Smooth muscle cell (in vitro differentiated cells): ENCODE data around the gene HLA-G. TPM values are rescaled to one million over a fixed set of nuclear protein-coding genes. Genes with fewer than 3 reads are reported as not detected.

Experiments used
- DNase-seq: peaks from one replicate; lab custom pipeline; 2025; ENCODE audit not compliant: unreplicated experiment; lab: John Stamatoyannopoulos, UW
- H2AFZ ChIP-seq: fragments of 200-600 bp; sonication (generic); 2 replicates; pipeline ENCODE4 v1.6.0; 2016; ENCODE audit warnings: antibody characterized with exemption, low read depth, mild to moderate bottlenecking
- H3F3A ChIP-seq: fragments of 200-600 bp; sonication (generic); 2 replicates; pipeline ENCODE4 v1.6.0; 2017; ENCODE audit warnings: antibody characterized with exemption, low read depth
- H3K27ac ChIP-seq: fragments of 200-600 bp; sonication (generic); 2 replicates; pipeline ENCODE4 v1.5.1; 2016; ENCODE audit warnings: low read depth, mild to moderate bottlenecking
- H3K27me3 ChIP-seq: fragments of 200-600 bp; sonication (generic); 2 replicates; pipeline ENCODE4 v1.6.1; 2016; ENCODE audit warnings: low read depth, mild to moderate bottlenecking
- H3K36me3 ChIP-seq: fragments of 200-600 bp; sonication (generic); 2 replicates; pipeline ENCODE4 v1.5.1; 2016; ENCODE audit warnings: low read depth
- H3K4me1 ChIP-seq: fragments of 200-600 bp; sonication (generic); 2 replicates; pipeline ENCODE4 v1.5.1; 2016; ENCODE audit warnings: low read depth
- H3K4me2 ChIP-seq: fragments of 200-600 bp; sonication (generic); 2 replicates; pipeline ENCODE4 v1.6.0; 2016; ENCODE audit warnings: mild to moderate bottlenecking
- H3K4me3 ChIP-seq: fragments of 200-600 bp; sonication (generic); 2 replicates; pipeline ENCODE4 v1.5.1; 2016; ENCODE audit warnings: mild to moderate bottlenecking
- H3K79me2 ChIP-seq: fragments of 200-600 bp; sonication (generic); 2 replicates; pipeline ENCODE4 v1.6.0; 2016; ENCODE audit warnings: low read depth, mild to moderate bottlenecking
- H3K9ac ChIP-seq: fragments of 200-600 bp; sonication (generic); 2 replicates; pipeline ENCODE4 v1.6.0; 2016; ENCODE audit warnings: low read depth
- H3K9me3 ChIP-seq: fragments of 200-600 bp; sonication (generic); replicated peaks from 2 replicates; pipeline ENCODE4 v1.5.1; 2016; ENCODE audit warnings: low read depth
- H4K20me1 ChIP-seq: fragments of 200-600 bp; sonication (generic); 2 replicates; pipeline ENCODE4 v1.6.0; 2016; ENCODE audit warnings: low read depth
- WGBS: methylation state at CpG from one replicate; pipeline ENCODE4 v1.1.7; 2016; ENCODE audit warnings: low lambda C conversion rate; 5-methylcytosine and 5-hydroxymethylcytosine counted together
- polyA plus RNA-seq: library from polyadenylated mRNA; unstranded; fragments of >200 nt; fragmentation: Nextera tagmentation; extraction: Ambion mirVana; gene quantifications from 2 replicates; pipeline ENCODE4 v1.2.1, GENCODE V29; 2016
- total RNA-seq: library from RNA; depleted of rRNA; stranded (reverse); fragments of >200 nt; gene quantifications from 2 replicates; pipeline ENCODE4 v1.2.3, GENCODE V29; 2014
- TF ChIP-seq, protein P1 (sequence below): fragments of 200-600 bp; sonication (generic); IDR thresholded peaks from 2 replicates; pipeline ENCODE4 v1.5.1; 2017; ENCODE audit warnings: borderline replicate concordance, mild to moderate bottlenecking, antibody characterized with exemption; ENCODE audit not compliant: insufficient read depth, poor library complexity, severe bottlenecking

The HLA-G gene
- total and polyA plus RNA-seq, 2 experiments from 2014 or later = 0.22 to 1.7 TPM

DNA sequence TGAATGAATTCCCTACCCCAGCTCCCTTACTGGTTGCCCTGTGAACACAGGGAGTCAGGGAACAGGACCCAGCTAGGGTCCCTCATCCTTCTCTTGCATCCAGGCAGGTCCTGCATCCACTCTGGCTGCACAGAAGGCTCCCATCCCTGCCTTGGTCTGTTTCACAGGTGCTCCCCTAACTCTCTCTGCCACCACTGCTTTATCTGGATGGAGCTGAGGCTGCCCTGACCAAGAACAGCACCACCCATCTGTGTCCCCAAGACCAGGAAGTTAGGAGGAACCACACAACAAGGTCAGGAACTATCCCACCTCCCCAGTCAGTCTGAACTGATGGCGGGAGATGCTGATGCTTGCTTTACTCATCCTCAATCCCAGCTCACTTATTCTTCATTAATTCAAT is 16.2 kb upstream of the HLA-G start:
- 82% methylated on average over 1 of the region's 1 CpG for WGBS
- H3K27me3 ChIP-seq = peaks cover 22% of the 10 kb centered on the region

DNA sequence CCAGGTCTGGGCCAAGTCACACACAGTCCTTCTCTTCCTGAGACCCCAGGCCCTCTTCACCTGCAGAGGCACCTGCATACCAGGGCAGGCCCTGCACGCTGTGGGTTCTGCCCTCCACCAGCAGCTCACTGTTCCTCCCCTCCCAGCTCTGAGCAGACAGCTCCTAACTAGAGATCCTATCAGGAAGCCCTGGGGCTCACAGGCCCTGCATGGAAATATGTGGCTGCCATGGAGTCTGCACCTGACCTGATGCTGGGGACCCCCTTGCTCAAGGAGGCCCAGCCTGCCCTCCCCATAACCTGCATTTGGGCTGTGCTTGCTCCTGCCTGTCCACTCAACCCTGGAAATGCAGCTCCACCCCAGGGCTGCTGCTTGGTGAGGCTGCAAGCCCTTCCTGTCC is 14.6 kb upstream of the HLA-G start:
- Histone ChIP-seq H2AFZ (no peak overlapping the region), H4K20me1 (no peaks in the 10 kb centered on the region), H3K27ac (no peak overlapping the region), H3K4me1 (no peaks in the 10 kb centered on the region), H3K27me3 (peaks cover 10% of the 10 kb centered on the region), H3K9me3 (no peaks in the 10 kb centered on the region), H3K79me2 (no peaks in the 10 kb centered on the region), H3K36me3 (no peaks in the 10 kb centered on the region), H3K4me2 (no peak overlapping the region), H3K9ac (no peak overlapping the region), H3F3A (no peaks in the 10 kb centered on the region), H3K4me3 (no peak overlapping the region)
- 17% methylated on average over 1 of the region's 1 CpG for WGBS
- TF ChIP-seq, protein P1, sequence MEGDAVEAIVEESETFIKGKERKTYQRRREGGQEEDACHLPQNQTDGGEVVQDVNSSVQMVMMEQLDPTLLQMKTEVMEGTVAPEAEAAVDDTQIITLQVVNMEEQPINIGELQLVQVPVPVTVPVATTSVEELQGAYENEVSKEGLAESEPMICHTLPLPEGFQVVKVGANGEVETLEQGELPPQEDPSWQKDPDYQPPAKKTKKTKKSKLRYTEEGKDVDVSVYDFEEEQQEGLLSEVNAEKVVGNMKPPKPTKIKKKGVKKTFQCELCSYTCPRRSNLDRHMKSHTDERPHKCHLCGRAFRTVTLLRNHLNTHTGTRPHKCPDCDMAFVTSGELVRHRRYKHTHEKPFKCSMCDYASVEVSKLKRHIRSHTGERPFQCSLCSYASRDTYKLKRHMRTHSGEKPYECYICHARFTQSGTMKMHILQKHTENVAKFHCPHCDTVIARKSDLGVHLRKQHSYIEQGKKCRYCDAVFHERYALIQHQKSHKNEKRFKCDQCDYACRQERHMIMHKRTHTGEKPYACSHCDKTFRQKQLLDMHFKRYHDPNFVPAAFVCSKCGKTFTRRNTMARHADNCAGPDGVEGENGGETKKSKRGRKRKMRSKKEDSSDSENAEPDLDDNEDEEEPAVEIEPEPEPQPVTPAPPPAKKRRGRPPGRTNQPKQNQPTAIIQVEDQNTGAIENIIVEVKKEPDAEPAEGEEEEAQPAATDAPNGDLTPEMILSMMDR = no peak
- no peak for DNase-seq

More for the DNA sequence above, 16.2 kb upstream of the HLA-G start:
- Histone ChIP-seq H4K20me1 (no peaks in the 10 kb centered on the region), H3K4me1 (no peaks in the 10 kb centered on the region), H3K4me2 (no peak overlapping the region), H3K9ac (no peak overlapping the region), H3K36me3 (no peaks in the 10 kb centered on the region), H3F3A (no peaks in the 10 kb centered on the region), H2AFZ (no peak overlapping the region), H3K79me2 (no peaks in the 10 kb centered on the region), H3K4me3 (no peak overlapping the region), H3K27ac (no peak overlapping the region), H3K9me3 (no peaks in the 10 kb centered on the region)
- TF ChIP-seq, protein P1 = no peak
- DNase-seq = no peak

DNA sequence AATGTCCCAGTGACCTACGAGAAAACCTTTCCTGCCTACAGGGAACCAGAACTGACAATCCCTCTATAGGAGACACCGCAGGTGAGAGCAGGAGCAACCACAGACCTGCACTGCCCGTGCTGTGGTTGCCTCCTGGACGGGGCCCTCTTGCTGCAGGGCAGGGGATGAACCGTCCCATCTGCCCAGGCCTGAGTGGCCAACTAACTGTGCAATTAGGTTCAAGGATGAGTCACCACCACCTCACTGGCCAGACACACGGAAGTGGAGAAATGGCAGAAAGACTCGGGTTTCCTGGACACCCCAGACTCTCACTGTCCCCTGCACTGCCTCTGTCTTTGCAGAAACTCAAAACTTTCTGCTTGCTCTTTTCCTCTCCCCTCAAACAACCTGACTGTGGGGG is 13.8 kb upstream of the HLA-G start:
- DNase-seq = no peak
- WGBS = 52% methylated on average over 7 of the region's 7 CpGs
- Histone ChIP-seq H4K20me1 (no peaks in the 10 kb centered on the region), H3K27ac (no peak overlapping the region), H2AFZ (no peak overlapping the region), H3K4me3 (no peak overlapping the region), H3K4me1 (no peaks in the 10 kb centered on the region), H3K27me3 (peaks cover 2% of the 10 kb centered on the region), H3K4me2 (no peak overlapping the region), H3K36me3 (no peaks in the 10 kb centered on the region), H3K9me3 (no peaks in the 10 kb centered on the region), H3K9ac (no peak overlapping the region), H3F3A (no peaks in the 10 kb centered on the region), H3K79me2 (no peaks in the 10 kb centered on the region)
- TF ChIP-seq, protein P1 = no peak

DNA sequence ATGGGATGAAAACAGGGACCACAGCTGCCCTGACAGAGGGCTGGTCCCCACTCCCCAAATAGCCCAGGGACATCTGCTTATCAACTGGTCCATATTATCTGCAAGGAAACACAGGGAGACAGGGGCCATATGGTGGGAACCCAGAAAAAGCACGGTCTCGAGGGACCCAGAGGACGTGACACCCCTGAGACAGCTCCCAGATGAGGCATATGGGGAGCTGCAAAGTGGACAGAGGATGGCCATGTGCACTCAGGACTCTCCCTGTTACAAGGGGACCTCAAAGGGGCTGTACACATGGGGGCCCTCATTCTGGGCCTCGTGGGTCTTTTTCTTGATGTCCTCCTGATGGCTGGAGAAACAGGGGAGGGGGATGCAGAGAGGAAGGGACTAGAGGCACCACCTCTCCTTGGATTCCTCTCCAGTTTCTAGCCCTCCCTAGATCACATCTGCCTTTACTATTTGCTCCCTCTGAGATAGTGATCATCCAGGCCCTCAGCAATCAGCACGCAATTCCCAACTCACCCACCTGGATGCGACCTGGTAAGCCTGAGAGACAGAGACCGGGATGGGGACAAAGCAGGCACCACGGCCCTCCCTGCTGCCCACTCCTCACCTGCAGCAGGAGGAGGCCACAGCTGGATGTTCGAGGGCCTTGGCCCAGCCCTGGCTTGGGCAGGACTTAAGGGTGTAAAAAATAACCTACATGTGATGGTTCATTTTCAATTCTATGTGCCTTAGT is 13.1 kb upstream of the HLA-G start:
- Histone ChIP-seq H3K9ac (no peak overlapping the region), H3K79me2 (no peaks in the 10 kb centered on the region), H3K4me3 (no peak overlapping the region), H3K9me3 (no peaks in the 10 kb centered on the region), H2AFZ (no peak overlapping the region), H3K27ac (no peak overlapping the region), H3K4me1 (no peaks in the 10 kb centered on the region), H4K20me1 (no peaks in the 10 kb centered on the region), H3K27me3 (peaks cover 4% of the 10 kb centered on the region), H3K4me2 (no peak overlapping the region), H3K36me3 (no peaks in the 10 kb centered on the region), H3F3A (no peaks in the 10 kb centered on the region)
- TF ChIP-seq, protein P1 = no peak
- no peak for DNase-seq
- WGBS = 73% methylated on average over 9 of the region's 9 CpGs
